Ovary (tissue), 9 donors: Measurements from ENCODE around the gene CD4. TPM values are rescaled to one million over a fixed set of nuclear protein-coding genes. Genes with fewer than 3 reads are reported as not detected.
A peak's percentile ranks its signal among the peaks of the same experiment; 100 is the strongest.

Source experiments
- DNase-seq, 5 donors: peaks; one replicate each; pipeline ENCODE4 v3.0.0-alpha.2; 2019 to 2020
- H3K27ac ChIP-seq, 2 donors: fragments of 200-600 bp; one replicate each; pipeline versions ENCODE4 v1.5.1 to v1.8.0; 2019 to 2022
- H3K27me3 ChIP-seq: fragments of 200-600 bp; one replicate; pipeline ENCODE4 v1.8.0; 2022
- H3K36me3 ChIP-seq: fragments of 200-600 bp; sonication (generic); one replicate; pipeline ENCODE4 v1.5.1; 2019
- H3K4me1 ChIP-seq: one replicate; pipeline ENCODE4 v1.8.1; 2013; ENCODE audit warnings: mild to moderate bottlenecking, moderate library complexity; ENCODE audit not compliant: insufficient read depth
- H3K4me3 ChIP-seq: fragments of 200-600 bp; sonication (generic); one replicate; pipeline ENCODE4 v1.5.1; 2017
- H3K9me3 ChIP-seq, 2 donors: fragments of 200-600 bp in 1 of 2; sonication (generic) in 1 of 2; one replicate each; pipeline versions ENCODE4 v1.5.1 to v1.8.1; 2013 to 2019; ENCODE audit warnings: mild to moderate bottlenecking in 1 of 2, moderate library complexity in 1 of 2
- EP300 ChIP-seq: sonication (generic); formaldehyde crosslinking; IDR thresholded peaks from one replicate; pipeline ENCODE4 v1.6.1; 2017; ENCODE audit warnings: antibody characterized with exemption
- POLR2A ChIP-seq: fragments of 450-650 bp; IDR thresholded peaks from one replicate; pipeline ENCODE4 v1.6.1; 2017; ENCODE audit warnings: antibody characterized with exemption, mild to moderate bottlenecking, moderate library complexity
- WGBS, 3 donors: extraction: QIAGEN DNeasy Blood & Tissue Kit in 1 of 3; methylation state at CpG; one replicate each; pipeline versions ENCODE4 v1.1.5 to v1.1.7; 2013 to 2017; 5-methylcytosine and 5-hydroxymethylcytosine counted together
- intact Hi-C, 4 donors: fragments of 100-400 bp; cut with DNase I; formaldehyde crosslinking; loops; one replicate each; pipeline versions ENCODE4 v1.11.0 to v1.15.1; 2022 to 2023
- polyA plus RNA-seq, 2 donors: library from polyadenylated mRNA; stranded (reverse); fragments of 200-250 nt in 1 of 2; fragments of 350-450 nt in 1 of 2; fragmentation: Illumina TruSeq in 1 of 2; extraction: RNeasy Lipid Tissue Mini Kit (QIAGEN cat#74804) in 1 of 2; gene quantifications; one replicate each; pipeline ENCODE4 v1.2.3, GENCODE V29; 2013 to 2014
- total RNA-seq, 7 donors: library from RNA; depleted of rRNA in 2 of 7; stranded (reverse); fragments of >200 nt in 2 of 7; fragmentation: NEBNext Ultra II Directional in 3 of 7; extraction: Animal tissue kit (Norgen Biotek cat#: 25700) in 3 of 7; gene quantifications; one replicate each; pipeline versions ENCODE4 v1.1.0 to v1.2.4, GENCODE V29; 2016 to 2023
- TF ChIP-seq, protein P1 (sequence below), 3 donors: fragments of 450-650 bp in 2 of 3; fragments of 200-600 bp in 1 of 3; IDR thresholded peaks; one replicate each; pipeline versions ENCODE4 v1.5.1 to v1.8.0; 2016 to 2022; ENCODE audit warnings: antibody characterized with exemption in 3 of 3, mild to moderate bottlenecking in 1 of 3
- donor health status: DM: no; HTN: no; CAD: no; lungs with moderate emphysema.
- donor health status: DM: no; HTN: no; CAD: no.
- donor health status: Bipolar disorder and iron deficiency.
- donor health status: DM: yes; HTN: yes; CAD: no.
- donor health status: DM: no; HTN: no; CAD: no.
- donor health status: DM: yes; HTN: yes; CAD: no.

The CD4 gene
- total and polyA plus RNA-seq, 9 donors = 2.1 to 40.2 (median 10.3) TPM

DNA sequence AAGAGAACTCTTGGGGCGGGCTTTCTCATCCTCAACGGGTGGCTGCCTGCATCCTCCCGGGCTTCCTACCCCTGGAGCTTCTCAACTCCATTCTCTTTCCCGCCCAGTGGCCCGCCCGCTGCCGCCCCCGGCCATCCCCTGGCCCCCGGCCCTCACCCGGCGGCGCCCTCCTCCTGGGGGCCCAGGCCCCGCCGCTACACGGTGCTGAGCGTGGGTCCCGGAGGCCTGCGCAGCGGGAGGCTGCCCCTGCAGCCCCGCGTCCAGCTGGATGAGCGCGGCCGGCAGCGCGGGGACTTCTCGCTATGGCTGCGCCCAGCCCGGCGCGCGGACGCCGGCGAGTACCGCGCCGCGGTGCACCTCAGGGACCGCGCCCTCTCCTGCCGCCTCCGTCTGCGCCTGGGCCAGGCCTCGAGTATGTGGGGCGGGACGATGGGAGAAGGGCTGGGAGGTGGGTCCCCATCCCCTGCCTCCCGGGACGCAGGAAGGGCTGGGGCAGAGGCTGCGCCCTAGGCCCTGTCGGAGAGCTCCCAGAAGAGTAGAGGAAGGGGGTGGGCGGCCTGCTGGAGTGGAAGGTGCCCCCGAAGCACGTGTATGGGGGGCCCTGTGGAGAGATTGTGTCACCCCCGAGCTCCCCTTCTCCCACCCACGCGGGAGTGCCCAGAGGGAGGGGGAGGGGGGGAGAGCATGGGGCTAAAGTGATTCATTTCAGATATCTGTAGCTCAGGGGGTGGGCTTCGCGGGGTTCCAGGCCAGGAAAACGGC, 15.6 kb upstream of the CD4 start:
- H3K4me3 ChIP-seq = peak overlapping the region; percentile 37
- H3K36me3 ChIP-seq = no peaks in the 10 kb centered on the region
- WGBS, 3 donors = 22 to 40% (median 30%) methylated on average over 41 to 60 of the region's 60 CpGs
- TF ChIP-seq, protein P1, sequence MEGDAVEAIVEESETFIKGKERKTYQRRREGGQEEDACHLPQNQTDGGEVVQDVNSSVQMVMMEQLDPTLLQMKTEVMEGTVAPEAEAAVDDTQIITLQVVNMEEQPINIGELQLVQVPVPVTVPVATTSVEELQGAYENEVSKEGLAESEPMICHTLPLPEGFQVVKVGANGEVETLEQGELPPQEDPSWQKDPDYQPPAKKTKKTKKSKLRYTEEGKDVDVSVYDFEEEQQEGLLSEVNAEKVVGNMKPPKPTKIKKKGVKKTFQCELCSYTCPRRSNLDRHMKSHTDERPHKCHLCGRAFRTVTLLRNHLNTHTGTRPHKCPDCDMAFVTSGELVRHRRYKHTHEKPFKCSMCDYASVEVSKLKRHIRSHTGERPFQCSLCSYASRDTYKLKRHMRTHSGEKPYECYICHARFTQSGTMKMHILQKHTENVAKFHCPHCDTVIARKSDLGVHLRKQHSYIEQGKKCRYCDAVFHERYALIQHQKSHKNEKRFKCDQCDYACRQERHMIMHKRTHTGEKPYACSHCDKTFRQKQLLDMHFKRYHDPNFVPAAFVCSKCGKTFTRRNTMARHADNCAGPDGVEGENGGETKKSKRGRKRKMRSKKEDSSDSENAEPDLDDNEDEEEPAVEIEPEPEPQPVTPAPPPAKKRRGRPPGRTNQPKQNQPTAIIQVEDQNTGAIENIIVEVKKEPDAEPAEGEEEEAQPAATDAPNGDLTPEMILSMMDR (IDR thresholded peaks at IDR 0.05) = no peak
- no peak for TF ChIP-seq EP300
- TF ChIP-seq POLR2A = no peak
- no peaks in the 10 kb centered on the region for H3K9me3 ChIP-seq
- intact Hi-C loops = loop anchor here in 1 of 4 donors (10.0 kb wide), 1 partner anchor 219 kb away; the partner anchor contains the start of gene IFFO1
- peak overlapping the region; percentile 4 to 62 for H3K27ac ChIP-seq
- no peaks in the 10 kb centered on the region for H3K27me3 ChIP-seq
- DNase-seq = peak in 2 of 5 donors; percentile 20 to 59
- peaks cover 10% of the 10 kb centered on the region for H3K4me1 ChIP-seq

DNA sequence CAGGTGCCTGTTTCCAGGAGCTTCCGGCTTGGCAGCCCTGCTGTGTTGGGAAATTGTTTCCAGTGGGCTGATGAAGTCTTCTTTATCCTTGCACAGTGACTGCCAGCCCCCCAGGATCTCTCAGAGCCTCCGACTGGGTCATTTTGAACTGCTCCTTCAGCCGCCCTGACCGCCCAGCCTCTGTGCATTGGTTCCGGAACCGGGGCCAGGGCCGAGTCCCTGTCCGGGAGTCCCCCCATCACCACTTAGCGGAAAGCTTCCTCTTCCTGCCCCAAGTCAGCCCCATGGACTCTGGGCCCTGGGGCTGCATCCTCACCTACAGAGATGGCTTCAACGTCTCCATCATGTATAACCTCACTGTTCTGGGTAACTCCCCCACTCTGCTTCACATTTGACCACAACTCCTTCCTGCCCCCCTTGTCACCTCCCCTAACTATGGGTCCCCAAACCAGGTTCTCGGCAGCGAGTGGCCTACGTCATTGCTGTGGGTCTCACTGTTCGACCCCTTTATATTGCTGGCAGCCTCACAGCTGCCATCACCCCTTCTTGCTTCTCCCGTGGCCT, 14.7 kb upstream of the CD4 start:
- peak in 1 of 5 donors; percentile 28 for DNase-seq
- TF ChIP-seq, protein P1 (IDR thresholded peaks at IDR 0.05) = no peak
- no peak for TF ChIP-seq EP300
- Histone ChIP-seq H3K4me1 (peaks cover 8% of the 10 kb centered on the region), H3K36me3 (no peaks in the 10 kb centered on the region), H3K27ac (peak overlapping the region in 1 of 2 donors; percentile 62), H3K4me3 (no peak overlapping the region), H3K9me3 (no peaks in the 10 kb centered on the region), H3K27me3 (no peaks in the 10 kb centered on the region)
- intact Hi-C loops = loop anchor here in 3 of 4 donors (5.0 to 10.0 kb wide), 3 partner anchors 37 to 220 kb away; partner anchors contain the start of gene IFFO1 (in 1 of the 3)
- 89 to 93% (median 91%) methylated on average over 15 of the region's 15 CpGs for WGBS, 3 donors

DNA sequence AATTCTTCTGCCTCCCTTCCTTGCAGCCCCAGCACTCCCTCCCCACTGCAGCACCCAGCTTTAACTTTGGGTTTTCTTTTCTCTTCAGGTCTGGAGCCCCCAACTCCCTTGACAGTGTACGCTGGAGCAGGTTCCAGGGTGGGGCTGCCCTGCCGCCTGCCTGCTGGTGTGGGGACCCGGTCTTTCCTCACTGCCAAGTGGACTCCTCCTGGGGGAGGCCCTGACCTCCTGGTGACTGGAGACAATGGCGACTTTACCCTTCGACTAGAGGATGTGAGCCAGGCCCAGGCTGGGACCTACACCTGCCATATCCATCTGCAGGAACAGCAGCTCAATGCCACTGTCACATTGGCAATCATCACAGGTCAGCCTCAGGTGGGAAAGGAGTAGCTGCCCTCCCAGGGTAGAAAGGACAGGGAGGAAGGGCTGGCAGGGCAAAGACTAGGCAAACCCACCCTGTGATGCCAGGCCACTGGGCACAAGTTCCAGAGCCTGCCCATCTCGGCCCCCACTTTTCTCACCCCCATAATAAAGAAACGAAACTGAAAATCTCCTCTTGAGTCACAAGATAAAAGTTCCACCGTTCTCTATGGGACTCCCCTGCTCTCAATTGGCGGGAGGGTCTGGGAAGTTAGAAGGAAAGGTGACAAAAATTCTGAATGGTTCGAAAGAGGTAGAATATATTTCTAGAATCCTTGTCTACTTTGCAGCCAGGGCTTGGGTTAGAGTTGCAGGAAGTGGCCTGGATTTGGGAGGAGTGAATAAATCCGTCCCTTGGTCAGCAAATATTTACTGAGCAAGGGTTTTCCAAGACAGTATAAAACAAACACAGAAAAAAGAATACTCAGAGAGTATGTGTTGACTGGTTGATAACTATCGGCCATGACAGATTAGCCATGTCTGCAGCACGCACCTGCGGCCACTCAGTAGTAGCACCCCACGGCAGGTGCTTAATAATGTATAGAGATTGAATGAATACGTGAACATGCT, 13.8 kb upstream of the CD4 start:
- H3K4me3 ChIP-seq = no peak overlapping the region
- intact Hi-C loops = loop anchor here in 3 of 4 donors (5.0 to 10.0 kb wide), 3 partner anchors 38 to 221 kb away; partner anchors contain the start of gene IFFO1 (in 1 of the 3)
- no peaks in the 10 kb centered on the region for H3K36me3 ChIP-seq
- DNase-seq = no peak
- H3K9me3 ChIP-seq = no peaks in the 10 kb centered on the region
- peaks cover 8% of the 10 kb centered on the region for H3K4me1 ChIP-seq
- H3K27ac ChIP-seq = peak overlapping the region in 1 of 2 donors; percentile 87
- WGBS, 3 donors = 80 to 91% (median 81%) methylated on average over 16 of the region's 16 CpGs
- TF ChIP-seq EP300 (no peak), POLR2A (no peak)
- TF ChIP-seq, protein P1 (IDR thresholded peaks at IDR 0.05) = no peak
- H3K27me3 ChIP-seq = no peaks in the 10 kb centered on the region

DNA sequence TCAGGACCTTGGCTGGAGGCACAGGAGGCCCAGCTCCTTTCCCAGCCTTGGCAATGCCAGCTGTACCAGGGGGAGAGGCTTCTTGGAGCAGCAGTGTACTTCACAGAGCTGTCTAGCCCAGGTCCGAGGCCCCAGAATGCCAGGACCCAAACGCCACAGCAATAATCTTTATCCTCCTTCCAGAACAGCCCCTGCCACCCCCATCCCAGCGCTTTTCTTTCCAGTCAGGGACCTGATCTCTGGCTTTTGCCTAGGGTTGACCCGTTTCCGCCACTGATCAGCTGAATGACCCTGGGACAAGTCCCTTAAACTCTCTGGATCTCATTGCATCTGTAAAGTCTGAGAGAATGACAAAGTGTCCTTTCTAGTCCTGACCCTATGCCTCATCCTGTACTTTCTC, 11.9 kb upstream of the CD4 start:
- Histone ChIP-seq H3K4me1 (peaks cover 5% of the 10 kb centered on the region), H3K36me3 (no peaks in the 10 kb centered on the region), H3K27me3 (no peaks in the 10 kb centered on the region), H3K4me3 (no peak overlapping the region), H3K27ac (peak overlapping the region; percentile 61 to 87), H3K9me3 (no peaks in the 10 kb centered on the region)
- intact Hi-C loops = loop anchor here in 3 of 4 donors (5.0 to 10.0 kb wide), 3 partner anchors 40 to 223 kb away; partner anchors contain the start of gene IFFO1 (in 1 of the 3)
- TF ChIP-seq, protein P1 (IDR thresholded peaks at IDR 0.05) = no peak
- TF ChIP-seq POLR2A = no peak
- TF ChIP-seq EP300 = no peak
- no peak for DNase-seq
- WGBS, 3 donors = 72 to 82% (median 78%) methylated on average over 5 of the region's 5 CpGs
